Measurements from ENCODE around the gene NANP. TPM values are rescaled to one million over a fixed set of nuclear protein-coding genes. Genes with fewer than 3 reads are reported as not detected.

NANP gene
- total and polyA plus RNA-seq, 2 of the 13 experiments (the other 11 are each of a cell fraction or from before 2014, with no cell fraction given), result 8.9 to 21.5 TPM

DNA sequence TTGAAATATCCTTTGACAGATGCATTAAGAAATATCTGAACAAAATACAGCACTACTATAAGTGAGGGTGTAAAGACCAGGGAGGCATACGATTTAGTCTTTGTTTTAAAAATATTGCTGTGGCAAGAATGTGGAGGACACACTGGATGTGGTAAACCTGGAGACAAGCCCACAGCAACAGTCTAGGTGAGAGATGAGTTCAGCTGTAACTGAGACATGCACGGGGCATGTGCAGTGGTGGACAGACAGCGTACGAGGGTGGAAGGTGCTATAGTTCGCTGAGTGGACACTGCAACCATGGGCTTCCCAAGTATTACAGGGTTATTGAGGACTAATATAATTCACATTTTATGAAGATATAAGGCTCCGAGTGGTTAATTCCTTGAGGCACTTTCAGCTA lies 1.8 kb downstream of the NANP start (continued):
- TF ChIP-seq, protein P1, sequence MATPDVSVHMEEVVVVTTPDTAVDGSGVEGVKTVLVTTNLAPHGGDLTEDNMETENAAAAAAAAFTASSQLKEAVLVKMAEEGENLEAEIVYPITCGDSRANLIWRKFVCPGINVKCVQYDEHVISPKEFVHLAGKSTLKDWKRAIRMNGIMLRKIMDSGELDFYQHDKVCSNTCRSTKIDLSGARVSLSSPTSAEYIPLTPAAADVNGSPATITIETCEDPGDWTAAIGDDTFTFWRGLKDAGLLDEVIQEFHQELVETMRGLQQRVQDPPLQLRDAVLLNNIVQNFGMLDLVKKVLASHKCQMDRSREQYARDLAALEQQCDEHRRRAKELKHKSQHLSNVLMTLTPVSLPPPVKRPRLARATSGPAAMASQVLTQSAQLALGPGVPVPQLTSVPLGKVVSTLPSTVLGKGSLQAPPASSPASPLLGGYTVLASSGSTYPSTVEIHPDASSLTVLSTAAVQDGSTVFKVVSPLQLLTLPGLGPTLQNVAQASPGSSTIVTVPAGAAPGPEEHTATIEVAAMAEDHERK (CRISPR knock-in tag; IDR thresholded peaks at IDR 0.05; ENCODE audit: low read depth), result no peak
- TF ChIP-seq, protein P2, sequence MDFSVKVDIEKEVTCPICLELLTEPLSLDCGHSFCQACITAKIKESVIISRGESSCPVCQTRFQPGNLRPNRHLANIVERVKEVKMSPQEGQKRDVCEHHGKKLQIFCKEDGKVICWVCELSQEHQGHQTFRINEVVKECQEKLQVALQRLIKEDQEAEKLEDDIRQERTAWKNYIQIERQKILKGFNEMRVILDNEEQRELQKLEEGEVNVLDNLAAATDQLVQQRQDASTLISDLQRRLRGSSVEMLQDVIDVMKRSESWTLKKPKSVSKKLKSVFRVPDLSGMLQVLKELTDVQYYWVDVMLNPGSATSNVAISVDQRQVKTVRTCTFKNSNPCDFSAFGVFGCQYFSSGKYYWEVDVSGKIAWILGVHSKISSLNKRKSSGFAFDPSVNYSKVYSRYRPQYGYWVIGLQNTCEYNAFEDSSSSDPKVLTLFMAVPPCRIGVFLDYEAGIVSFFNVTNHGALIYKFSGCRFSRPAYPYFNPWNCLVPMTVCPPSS (IDR thresholded peaks at IDR 0.05), result no peak
- TF ChIP-seq ZFAT (CRISPR knock-in tag; conservative IDR thresholded peaks at IDR 0.05) (no peak), TARDBP (CRISPR knock-in tag; IDR thresholded peaks at IDR 0.05) (no peak), SMAD1 (CRISPR knock-in tag; IDR thresholded peaks at IDR 0.05; ENCODE audit: borderline replicate concordance, low read depth) (no peak), RCOR2 (CRISPR knock-in tag; IDR thresholded peaks at IDR 0.05) (no peak), SRSF4 (IDR thresholded peaks at IDR 0.05; ENCODE audit: low read depth, low read length, poor library complexity, severe bottlenecking) (no peak), PHF8 (CRISPR knock-in tag; IDR thresholded peaks at IDR 0.05) (0 out of 2 replicates have a peak, but pooled peaks have one; percentile 8), REXO4 (CRISPR knock-in tag; IDR thresholded peaks at IDR 0.05; ENCODE audit: borderline replicate concordance) (no peak), NFE2 (CRISPR knock-in tag; IDR thresholded peaks at IDR 0.05) (no peak), MAFK (conservative IDR thresholded peaks at IDR 0.05 in 1 of 2, IDR thresholded peaks at IDR 0.05 in 1 of 2; ENCODE audit: low read length in 2 of 2) (no peak), HNRNPL (IDR thresholded peaks at IDR 0.05; ENCODE audit: low read depth, low read length) (no peak), SP140L (CRISPR knock-in tag; IDR thresholded peaks at IDR 0.05; ENCODE audit: borderline replicate concordance) (no peak), NFKBIZ (CRISPR knock-in tag; IDR thresholded peaks at IDR 0.05) (no peak), KMT2A (CRISPR knock-in tag; IDR thresholded peaks at IDR 0.05) (no peak), FOXA3 (CRISPR knock-in tag; IDR thresholded peaks at IDR 0.05) (peak; percentile 17; the same call in 1 of the 2 replicates), WIZ (CRISPR knock-in tag; IDR thresholded peaks at IDR 0.05) (no peak), ZFP41 (CRISPR knock-in tag; IDR thresholded peaks at IDR 0.05; ENCODE audit: borderline replicate concordance) (0 out of 2 replicates have a peak, but pooled peaks have one; percentile 29), CCDC6 (CRISPR knock-in tag; IDR thresholded peaks at IDR 0.05) (no peak)
- TF ChIP-seq, protein P3, sequence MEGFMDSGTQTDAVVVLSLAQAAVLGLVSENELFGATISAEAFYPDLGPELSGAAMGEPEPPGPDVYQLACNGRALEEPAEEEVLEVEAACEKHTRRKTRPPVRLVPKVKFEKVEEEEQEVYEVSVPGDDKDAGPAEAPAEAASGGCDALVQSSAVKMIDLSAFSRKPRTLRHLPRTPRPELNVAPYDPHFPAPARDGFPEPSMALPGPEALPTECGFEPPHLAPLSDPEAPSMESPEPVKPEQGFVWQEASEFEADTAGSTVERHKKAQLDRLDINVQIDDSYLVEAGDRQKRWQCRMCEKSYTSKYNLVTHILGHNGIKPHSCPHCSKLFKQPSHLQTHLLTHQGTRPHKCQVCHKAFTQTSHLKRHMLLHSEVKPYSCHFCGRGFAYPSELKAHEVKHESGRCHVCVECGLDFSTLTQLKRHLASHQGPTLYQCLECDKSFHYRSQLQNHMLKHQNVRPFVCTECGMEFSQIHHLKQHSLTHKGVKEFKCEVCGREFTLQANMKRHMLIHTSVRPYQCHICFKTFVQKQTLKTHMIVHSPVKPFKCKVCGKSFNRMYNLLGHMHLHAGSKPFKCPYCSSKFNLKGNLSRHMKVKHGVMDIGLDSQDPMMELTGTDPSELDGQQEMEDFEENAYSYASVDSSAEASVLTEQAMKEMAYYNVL (CRISPR knock-in tag; IDR thresholded peaks at IDR 0.05; ENCODE audit: borderline replicate concordance), result no peak
- TF ChIP-seq, protein P4, sequence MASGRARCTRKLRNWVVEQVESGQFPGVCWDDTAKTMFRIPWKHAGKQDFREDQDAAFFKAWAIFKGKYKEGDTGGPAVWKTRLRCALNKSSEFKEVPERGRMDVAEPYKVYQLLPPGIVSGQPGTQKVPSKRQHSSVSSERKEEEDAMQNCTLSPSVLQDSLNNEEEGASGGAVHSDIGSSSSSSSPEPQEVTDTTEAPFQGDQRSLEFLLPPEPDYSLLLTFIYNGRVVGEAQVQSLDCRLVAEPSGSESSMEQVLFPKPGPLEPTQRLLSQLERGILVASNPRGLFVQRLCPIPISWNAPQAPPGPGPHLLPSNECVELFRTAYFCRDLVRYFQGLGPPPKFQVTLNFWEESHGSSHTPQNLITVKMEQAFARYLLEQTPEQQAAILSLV (CRISPR knock-in tag; IDR thresholded peaks at IDR 0.05; ENCODE audit: borderline replicate concordance), result peak; percentile 39; the same call in 1 of the 2 replicates
- TF ChIP-seq, protein P5, sequence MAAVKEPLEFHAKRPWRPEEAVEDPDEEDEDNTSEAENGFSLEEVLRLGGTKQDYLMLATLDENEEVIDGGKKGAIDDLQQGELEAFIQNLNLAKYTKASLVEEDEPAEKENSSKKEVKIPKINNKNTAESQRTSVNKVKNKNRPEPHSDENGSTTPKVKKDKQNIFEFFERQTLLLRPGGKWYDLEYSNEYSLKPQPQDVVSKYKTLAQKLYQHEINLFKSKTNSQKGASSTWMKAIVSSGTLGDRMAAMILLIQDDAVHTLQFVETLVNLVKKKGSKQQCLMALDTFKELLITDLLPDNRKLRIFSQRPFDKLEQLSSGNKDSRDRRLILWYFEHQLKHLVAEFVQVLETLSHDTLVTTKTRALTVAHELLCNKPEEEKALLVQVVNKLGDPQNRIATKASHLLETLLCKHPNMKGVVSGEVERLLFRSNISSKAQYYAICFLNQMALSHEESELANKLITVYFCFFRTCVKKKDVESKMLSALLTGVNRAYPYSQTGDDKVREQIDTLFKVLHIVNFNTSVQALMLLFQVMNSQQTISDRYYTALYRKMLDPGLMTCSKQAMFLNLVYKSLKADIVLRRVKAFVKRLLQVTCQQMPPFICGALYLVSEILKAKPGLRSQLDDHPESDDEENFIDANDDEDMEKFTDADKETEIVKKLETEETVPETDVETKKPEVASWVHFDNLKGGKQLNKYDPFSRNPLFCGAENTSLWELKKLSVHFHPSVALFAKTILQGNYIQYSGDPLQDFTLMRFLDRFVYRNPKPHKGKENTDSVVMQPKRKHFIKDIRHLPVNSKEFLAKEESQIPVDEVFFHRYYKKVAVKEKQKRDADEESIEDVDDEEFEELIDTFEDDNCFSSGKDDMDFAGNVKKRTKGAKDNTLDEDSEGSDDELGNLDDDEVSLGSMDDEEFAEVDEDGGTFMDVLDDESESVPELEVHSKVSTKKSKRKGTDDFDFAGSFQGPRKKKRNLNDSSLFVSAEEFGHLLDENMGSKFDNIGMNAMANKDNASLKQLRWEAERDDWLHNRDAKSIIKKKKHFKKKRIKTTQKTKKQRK (IDR thresholded peaks at IDR 0.05; ENCODE audit: low read length), result no peak

Measured in HepG2 (cell line).